GM12891 (cell line): ENCODE results near the gene C16orf74.

ENCODE experiments used
- POLR2A ChIP-seq: IDR thresholded peaks from 2 replicates; pipeline ENCODE4 v1.6.1; 2011; ENCODE audit warnings: low read depth, low read length, control low read depth
- POLR2AphosphoS5 ChIP-seq: IDR thresholded peaks from 2 replicates; pipeline ENCODE4 v1.6.1; 2011; ENCODE audit warnings: low read depth, low read length, control low read depth
- TAF1 ChIP-seq: IDR thresholded peaks from 2 replicates; pipeline ENCODE4 v1.6.1; 2011; ENCODE audit warnings: low read depth, low read length, control low read depth

DNA sequence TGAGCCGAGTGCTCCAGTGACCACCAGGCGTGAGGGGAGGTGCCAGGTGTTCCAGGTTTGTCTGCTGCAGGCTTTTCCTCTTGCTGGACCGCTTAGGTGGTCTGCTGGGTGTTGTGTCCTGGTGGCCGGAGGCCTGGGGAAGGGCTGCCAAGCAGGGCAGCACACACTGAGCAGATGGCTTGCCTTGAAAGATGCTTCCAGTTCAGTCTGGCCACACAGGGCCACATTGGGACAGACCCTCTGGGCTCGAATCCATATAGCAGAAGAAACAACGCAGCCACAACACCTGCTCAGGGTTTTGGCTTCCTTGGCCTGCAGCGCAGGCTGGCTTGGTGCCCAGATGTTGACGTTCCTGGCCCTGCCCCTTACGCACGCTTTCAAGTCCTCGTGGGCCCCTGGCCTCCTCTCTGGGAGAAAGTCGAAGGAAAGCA is 87.0 kb downstream of the C16orf74 start:
- no peak for TF ChIP-seq TAF1
- TF ChIP-seq POLR2A: no peak
- TF ChIP-seq POLR2AphosphoS5: no peak
